ENCODE data around the gene CD93.

CD93 gene

GRCh38 chr20:23032056-23032749 is 53.9 kb downstream of the CD93 start:
- no peak for DNase-seq

- DNase-seq = no peak
Observed at GRCh38 chr20:23031346-23031745, 54.8 kb downstream of the CD93 start.

Data from 8988T (cell line).